ENCODE results near the gene ECHDC3. TPM values are rescaled to one million over a fixed set of nuclear protein-coding genes. Genes with fewer than 3 reads are reported as not detected.
A peak's percentile ranks its signal among the peaks of the same experiment; 100 is the strongest.

Gene ECHDC3
- total and polyA plus RNA-seq, 2 of the 8 experiments (the other 6 are each of a cell fraction or from before 2014, with no cell fraction given) = 15.6 to 19.9 TPM

DNA sequence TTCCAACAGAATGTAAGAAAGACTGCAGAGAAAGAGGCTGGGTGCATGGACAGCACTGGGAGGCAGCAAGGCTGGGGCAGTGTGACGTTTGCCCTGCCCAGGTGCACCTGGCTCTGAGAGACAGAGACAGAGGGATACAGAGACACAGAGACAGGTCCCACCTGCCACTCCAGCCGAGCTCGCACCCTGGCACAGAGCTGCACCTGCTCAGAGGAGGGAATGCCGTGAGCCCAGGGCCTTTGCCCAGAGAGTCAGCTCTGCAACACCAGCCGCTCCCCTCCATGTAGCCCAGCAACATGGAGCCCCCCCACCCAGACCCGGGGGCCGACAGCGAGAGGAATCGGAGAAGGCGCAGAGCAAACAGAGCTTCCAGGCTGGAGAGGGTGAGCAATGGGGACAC, 45.7 kb downstream of the ECHDC3 start:
- DNase-seq (ENCODE audit: low read depth in 1 of 2, low spot score in 2 of 2) = no peak
- Histone ChIP-seq H3K14ac (ENCODE audit: insufficient read length) (no peak overlapping the region), H4K20me1 (replicated peaks in 1 of 2; ENCODE audit: control insufficient read depth in 1 of 2, insufficient read depth in 2 of 2, low read length in 2 of 2) (no peaks in the 10 kb centered on the region), H3K9ac (replicated peaks in 1 of 4; ENCODE audit: extremely low read depth in 1 of 4, low read depth in 3 of 4, low read length in 3 of 4) (no peak overlapping the region; a peak in 2 of 7 replicates), H3K36me3 (ENCODE audit: control insufficient read depth in 2 of 4, insufficient read depth in 4 of 4, low read length in 3 of 4) (no peaks in the 10 kb centered on the region), H4K8ac (ENCODE audit: extremely low read depth, insufficient read depth, low read length) (no peak overlapping the region), H2BK12ac (ENCODE audit: low read depth, low read length) (no peak overlapping the region), H3K4me3 (ENCODE audit: extremely low read depth in 1 of 4, insufficient read depth in 2 of 4, low read depth in 3 of 4, low read length in 4 of 4) (no peak overlapping the region), H4K5ac (ENCODE audit: insufficient read length, low read depth, low read length) (no peak overlapping the region), H2BK15ac (ENCODE audit: low read length) (no peak overlapping the region), H3K23me2 (ENCODE audit: low read depth, low read length) (no peaks in the 10 kb centered on the region), H2BK5ac (ENCODE audit: low read depth, low read length) (no peak overlapping the region), H2BK20ac (ENCODE audit: low read length) (no peak overlapping the region), H3K4ac (replicated peaks; ENCODE audit: insufficient read length, low read depth, low read length) (no peak overlapping the region), H3K79me2 (ENCODE audit: control insufficient read depth in 1 of 2, insufficient read depth in 2 of 2, low read length in 2 of 2) (no peaks in the 10 kb centered on the region), H3K4me2 (ENCODE audit: insufficient read depth in 1 of 2, low read depth in 2 of 2, low read length in 2 of 2) (no peak overlapping the region), H2BK120ac (replicated peaks; ENCODE audit: low read depth, low read length) (no peak overlapping the region), H3K4me1 (replicated peaks in 1 of 4; ENCODE audit: control insufficient read depth in 3 of 4, insufficient read depth in 4 of 4, low read length in 3 of 4) (no peaks in the 10 kb centered on the region), H2AK5ac (ENCODE audit: low read depth, low read length) (no peak overlapping the region), H3K9me3 (ENCODE audit: insufficient read depth in 2 of 2, low read depth in 1 of 2, low read length in 1 of 2) (no peaks in the 10 kb centered on the region), H2AFZ (ENCODE audit: low read length) (no peak overlapping the region), H3K27me3 (replicated peaks in 1 of 4; ENCODE audit: control insufficient read depth in 3 of 4, extremely low read depth in 1 of 4, insufficient read depth in 3 of 4, low read length in 3 of 4) (no peaks in the 10 kb centered on the region), H4K91ac (replicated peaks; ENCODE audit: insufficient read length, low read length) (peak overlapping the region; percentile 9), H3K79me1 (ENCODE audit: low read depth, low read length) (no peaks in the 10 kb centered on the region), H3K23ac (ENCODE audit: insufficient read length) (no peak overlapping the region), H3K56ac (replicated peaks; ENCODE audit: insufficient read length, low read depth, low read length) (no peak overlapping the region), H3K18ac (ENCODE audit: extremely low read depth, low read length) (no peak overlapping the region), H3K27ac (ENCODE audit: low read depth, low read length) (no peak overlapping the region)
- no peak for TF ChIP-seq RAD21 (IDR thresholded peaks at IDR 0.05 in 1 of 2, conservative IDR thresholded peaks at IDR 0.05 in 1 of 2; ENCODE audit: low read depth in 2 of 2, low read length in 2 of 2)
- ChIA-PET POLR2A (ENCODE audit: partially characterized antibody) (no interaction called here), CTCF (ENCODE audit: partially characterized antibody) (interaction anchor here (0.6 to 2.3 kb wide), 7 partner anchors 30 to 1787 kb away, joined by 3 to 8 read pairs (median 3); no protein-coding TSS in a partner anchor)
- no peak for FAIRE-seq
- 81% methylated on average over 10 of the region's 10 CpGs; no CpG with 5 or more reads in 1 of the 2 experiments for WGBS, 2 experiments (ENCODE audit: extremely low coverage in 1 of 2, insufficient coverage in 1 of 2, insufficient read length in 1 of 2, insufficient replicate concordance in 2 of 2, low coverage in 1 of 2, low lambda C conversion rate in 2 of 2, missing lambda C conversion rate in 1 of 2)

Measured in H1 (cell line).